PC-3 (cell line): Measurements from ENCODE around the gene KCNH8. TPM values are rescaled to one million over a fixed set of nuclear protein-coding genes. Genes with fewer than 3 reads are reported as not detected.
"Not testable (repeated sequence)": the region's sequence is repeated elsewhere in the genome, so short reads cannot be mapped to it uniquely, and the experiment has no call there.

Source experiments
- ATAC-seq: fragments of 200-7000 bp; cut with Tn5 transposase; 2 replicates; pipeline ENCODE4 v1.9.1; 2020; ENCODE audit warnings: mild to moderate bottlenecking, moderate library complexity
- BruUV-seq: library from RNA; stranded (reverse); fragments of 400-500 nt; replicated peaks from 2 replicates; lab custom pipeline; 2021; lab: Mats Ljungman, UMichigan
- CTCF ChIA-PET: fragments of 300-600 bp; sonication (Branson Sonifier 250); formaldehyde crosslinking; loops from one replicate; lab custom pipeline; 2022; ENCODE audit warnings: antibody characterized with exemption; lab: Charles Lee
- POLR2A ChIA-PET: fragments of 300-600 bp; sonication (Branson Sonifier 250); formaldehyde crosslinking; loops from one replicate; lab custom pipeline; 2022; ENCODE audit warnings: antibody characterized with exemption; ENCODE audit not compliant: unreplicated experiment; lab: Charles Lee
- DNase-seq: peaks from one replicate; pipeline ENCODE4 v3.0.0-alpha.2; 2015
- H2AFZ ChIP-seq: fragments of 300-600 bp; sonication (generic); 2 replicates; pipeline ENCODE4 v1.6.0; 2016; ENCODE audit warnings: antibody characterized with exemption, low read length
- H3F3A ChIP-seq: fragments of 300-600 bp; sonication (generic); one replicate; pipeline ENCODE4 v1.6.0; 2017; ENCODE audit warnings: antibody characterized with exemption, low read length, control low read depth, mild to moderate bottlenecking; ENCODE audit not compliant: unreplicated experiment
- H3K27ac ChIP-seq: fragments of 300-600 bp; sonication (generic); 2 replicates; pipeline ENCODE4 v1.5.1; 2016; ENCODE audit warnings: mild to moderate bottlenecking, low read length
- H3K27me3 ChIP-seq: fragments of 300-600 bp; sonication (generic); 2 replicates; pipeline ENCODE4 v1.6.1; 2016; ENCODE audit warnings: low read length, mixed read lengths
- H3K36me3 ChIP-seq: fragments of 300-600 bp; sonication (generic); 2 replicates; pipeline ENCODE4 v1.6.1; 2016; ENCODE audit warnings: low read depth, mixed run types, low read length, mixed read lengths
- H3K4me1 ChIP-seq: fragments of 300-600 bp; sonication (generic); 2 replicates; pipeline ENCODE4 v1.5.1; 2016; ENCODE audit warnings: low read length; ENCODE audit not compliant: insufficient read depth
- H3K4me2 ChIP-seq: fragments of 300-600 bp; sonication (generic); 2 replicates; pipeline ENCODE4 v1.6.0; 2016; ENCODE audit warnings: low read length
- H3K4me3 ChIP-seq: fragments of 300-600 bp; sonication (generic); 2 replicates; pipeline ENCODE4 v1.5.1; 2016; ENCODE audit warnings: mild to moderate bottlenecking, low read length, mixed read lengths
- H3K79me2 ChIP-seq: fragments of 300-600 bp; sonication (generic); 2 replicates; pipeline ENCODE4 v1.6.1; 2017; ENCODE audit warnings: low read length, mixed read lengths
- H3K9ac ChIP-seq: fragments of 300-600 bp; sonication (generic); 2 replicates; pipeline ENCODE4 v1.6.0; 2016; ENCODE audit warnings: mild to moderate bottlenecking, low read length
- H3K9me2 ChIP-seq: fragments of 300-600 bp; sonication (generic); replicated peaks from 2 replicates; pipeline ENCODE4 v1.6.1; 2016; ENCODE audit warnings: mixed run types, low read length, mixed read lengths
- H3K9me3 ChIP-seq: fragments of 300-600 bp; sonication (generic); 2 replicates; pipeline ENCODE4 v1.6.1; 2016; ENCODE audit warnings: low read length, mixed read lengths
- H4K20me1 ChIP-seq: fragments of 300-600 bp; sonication (generic); 2 replicates; pipeline ENCODE4 v1.6.1; 2016; ENCODE audit warnings: low read length, mixed read lengths
- EZH2 ChIP-seq: fragments of 300-600 bp; sonication (generic); IDR thresholded peaks from one replicate; pipeline ENCODE4 v1.6.1; 2017; ENCODE audit warnings: antibody characterized with exemption, mild to moderate bottlenecking, low read length; ENCODE audit not compliant: unreplicated experiment
- EZH2phosphoT487 ChIP-seq: fragments of 300-600 bp; sonication (generic); IDR thresholded peaks from 2 replicates; pipeline ENCODE4 v1.6.1; 2018; ENCODE audit warnings: mild to moderate bottlenecking, antibody characterized with exemption, low read length, borderline replicate concordance
- intact Hi-C: fragments of 100-400 bp; cut with micrococcal nuclease; formaldehyde crosslinking; loops from 2 replicates; pipeline ENCODE4 v1.9.0; 2023
- total RNA-seq: library from RNA; depleted of rRNA; stranded (reverse); fragments of >200 nt; gene quantifications from 2 replicates; pipeline ENCODE4 v1.2.3, GENCODE V29; 2014
- TF ChIP-seq, protein P1 (sequence below): fragments of 300-600 bp; sonication (generic); conservative IDR thresholded peaks from 2 replicates; pipeline ENCODE4 v1.5.1; 2017; ENCODE audit warnings: antibody characterized with exemption, low read depth, mild to moderate bottlenecking, low read length

Gene KCNH8
- total RNA-seq, 1 experiment from 2014 or later, result not detected

DNA sequence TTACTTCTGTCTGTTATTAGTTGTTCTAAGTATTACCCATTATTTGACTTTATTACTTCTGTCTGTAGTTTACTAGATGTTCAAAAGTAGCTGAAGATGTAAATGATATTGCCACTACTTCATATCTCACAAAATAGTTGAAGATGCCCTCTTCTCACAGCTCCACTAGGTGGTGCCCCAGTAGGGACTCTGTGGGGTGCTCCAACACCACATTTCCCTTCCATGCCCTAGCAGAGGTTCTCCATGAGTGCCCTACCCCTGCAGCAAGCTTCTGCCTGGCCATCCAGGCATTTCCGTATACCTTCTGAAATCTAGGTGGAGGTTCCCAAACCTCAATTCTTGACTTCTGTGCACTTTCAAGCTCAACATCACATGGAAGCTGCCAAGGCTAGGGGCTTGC, 80.8 kb downstream of the KCNH8 start:
- no peaks in the 10 kb centered on the region for H3F3A ChIP-seq
- intact Hi-C loops, result no loop called here
- no peaks in the 10 kb centered on the region for H3K79me2 ChIP-seq
- ChIA-PET POLR2A (no interaction called here), CTCF (no interaction called here)
- no peak for ATAC-seq
- H3K27me3 ChIP-seq, result peaks cover 2% of the 10 kb centered on the region; the same call in 1 of the 2 replicates
- no peaks in the 10 kb centered on the region for H3K4me1 ChIP-seq
- H3K4me3 ChIP-seq, result no peak overlapping the region
- DNase-seq, result no peak
- no peaks in the 10 kb centered on the region for H3K9me2 ChIP-seq
- H3K9me3 ChIP-seq, result no peaks in the 10 kb centered on the region
- TF ChIP-seq EZH2phosphoT487 (no peak), EZH2 (no peak)
- TF ChIP-seq, protein P1, sequence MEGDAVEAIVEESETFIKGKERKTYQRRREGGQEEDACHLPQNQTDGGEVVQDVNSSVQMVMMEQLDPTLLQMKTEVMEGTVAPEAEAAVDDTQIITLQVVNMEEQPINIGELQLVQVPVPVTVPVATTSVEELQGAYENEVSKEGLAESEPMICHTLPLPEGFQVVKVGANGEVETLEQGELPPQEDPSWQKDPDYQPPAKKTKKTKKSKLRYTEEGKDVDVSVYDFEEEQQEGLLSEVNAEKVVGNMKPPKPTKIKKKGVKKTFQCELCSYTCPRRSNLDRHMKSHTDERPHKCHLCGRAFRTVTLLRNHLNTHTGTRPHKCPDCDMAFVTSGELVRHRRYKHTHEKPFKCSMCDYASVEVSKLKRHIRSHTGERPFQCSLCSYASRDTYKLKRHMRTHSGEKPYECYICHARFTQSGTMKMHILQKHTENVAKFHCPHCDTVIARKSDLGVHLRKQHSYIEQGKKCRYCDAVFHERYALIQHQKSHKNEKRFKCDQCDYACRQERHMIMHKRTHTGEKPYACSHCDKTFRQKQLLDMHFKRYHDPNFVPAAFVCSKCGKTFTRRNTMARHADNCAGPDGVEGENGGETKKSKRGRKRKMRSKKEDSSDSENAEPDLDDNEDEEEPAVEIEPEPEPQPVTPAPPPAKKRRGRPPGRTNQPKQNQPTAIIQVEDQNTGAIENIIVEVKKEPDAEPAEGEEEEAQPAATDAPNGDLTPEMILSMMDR, result no peak
- no peak overlapping the region for H3K27ac ChIP-seq
- H3K4me2 ChIP-seq, result no peak overlapping the region
- H2AFZ ChIP-seq, result no peak overlapping the region
- H3K36me3 ChIP-seq, result no peaks in the 10 kb centered on the region
- H4K20me1 ChIP-seq, result no peaks in the 10 kb centered on the region
- BruUV-seq, result no TSS peak
- H3K9ac ChIP-seq, result no peak overlapping the region

DNA sequence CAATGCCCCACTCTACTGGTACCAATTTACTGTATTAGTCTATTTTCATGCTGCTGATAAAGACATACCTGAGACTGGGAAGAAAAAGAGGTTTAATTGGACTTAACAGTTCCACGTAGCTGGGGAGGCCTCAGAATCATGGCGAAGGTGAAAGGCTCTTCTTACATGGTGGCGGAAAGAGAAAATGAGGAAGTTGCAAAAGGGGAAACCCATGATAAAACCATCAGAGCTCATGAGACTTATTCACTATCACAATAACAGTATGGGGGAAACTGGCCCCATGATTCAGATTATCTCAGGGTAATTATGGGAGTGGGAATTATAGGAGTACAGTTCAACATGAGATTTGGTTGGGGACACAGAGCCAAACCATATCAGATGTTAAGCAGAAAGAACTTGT, 81.6 kb downstream of the KCNH8 start:
- intact Hi-C loops, CTCF ChIA-PET, H3K27me3 ChIP-seq, DNase-seq, H3K79me2 ChIP-seq, H2AFZ ChIP-seq, H3K9ac ChIP-seq, H4K20me1 ChIP-seq, H3K4me3 ChIP-seq, POLR2A ChIA-PET, H3K36me3 ChIP-seq, H3K9me2 ChIP-seq, H3K9me3 ChIP-seq, ATAC-seq, H3K27ac ChIP-seq, BruUV-seq, H3F3A ChIP-seq, H3K4me2 ChIP-seq, H3K4me1 ChIP-seq: not testable (repeated sequence)

DNA sequence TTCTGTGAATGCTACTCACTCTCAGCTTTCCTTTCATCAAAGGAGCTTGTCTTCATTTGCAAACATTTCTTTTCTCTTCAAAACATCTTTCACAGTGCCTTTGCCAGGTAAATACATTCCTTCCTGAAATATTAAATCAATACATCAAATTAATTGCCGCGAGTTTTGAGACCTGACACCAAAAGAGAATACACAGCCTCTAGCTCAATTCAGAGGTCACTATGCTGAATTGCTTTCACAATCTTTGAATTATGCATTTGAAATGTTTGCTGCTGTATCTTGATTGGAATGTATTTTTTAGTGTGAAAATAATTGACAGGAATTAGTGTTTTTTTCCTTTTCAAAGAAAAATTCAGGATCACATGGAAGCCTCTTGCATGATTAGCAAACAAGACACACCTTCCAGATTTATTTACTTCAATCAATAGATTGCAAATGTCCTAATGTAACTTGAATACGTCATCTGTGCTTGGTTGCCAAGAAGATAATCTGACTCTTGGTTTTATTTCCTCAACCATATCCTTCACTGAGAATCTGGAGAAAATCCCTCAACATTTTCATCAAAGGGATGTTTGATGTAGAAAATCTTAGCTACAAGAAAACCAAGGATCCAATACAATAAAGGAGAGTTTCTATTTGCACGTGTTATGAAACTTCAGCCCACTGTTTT, 83.6 kb downstream of the KCNH8 start:
- Histone ChIP-seq H3K27me3 (peaks cover 2% of the 10 kb centered on the region; the same call in 1 of the 2 replicates), H3K9ac (no peak overlapping the region), H3K27ac (no peak overlapping the region), H3K9me3 (no peaks in the 10 kb centered on the region), H3K9me2 (no peaks in the 10 kb centered on the region), H3K4me3 (no peak overlapping the region), H3K4me2 (no peak overlapping the region), H3F3A (no peaks in the 10 kb centered on the region), H3K79me2 (no peaks in the 10 kb centered on the region), H4K20me1 (no peaks in the 10 kb centered on the region), H3K36me3 (no peaks in the 10 kb centered on the region), H2AFZ (no peak overlapping the region), H3K4me1 (no peaks in the 10 kb centered on the region)
- intact Hi-C loops, result no loop called here
- TF ChIP-seq EZH2 (no peak), EZH2phosphoT487 (no peak)
- TF ChIP-seq, protein P1, result no peak
- no TSS peak for BruUV-seq
- DNase-seq (no peak), ATAC-seq (no peak)
- POLR2A ChIA-PET, result interaction anchor here (0.6 kb wide), 1 partner anchor 23 kb away, joined by 4 read pairs; no protein-coding TSS in a partner anchor
- CTCF ChIA-PET, result no interaction called here
